Spleen (tissue), 11 donors: ENCODE data around the gene POLR1F. TPM values are rescaled to one million over a fixed set of nuclear protein-coding genes. Genes with fewer than 3 reads are reported as not detected.

Source experiments
- microRNA-seq, 3 donors: library from miRNA; unstranded; fragments of <30 nt; microRNA quantifications; one replicate each; pipeline versions ENCODE4 to v1.1.0, GENCODE V29; 2019 to 2020
- polyA plus RNA-seq, 3 donors: library from polyadenylated mRNA; stranded (reverse); fragments of 200-250 nt; gene quantifications; one replicate each; pipeline ENCODE4 v1.2.1, GENCODE V29; 2013
- small RNA-seq, 4 donors: library from RNA; depleted of rRNA; stranded (forward); fragments of <200 nt; gene quantifications; one replicate each; pipeline ENCODE3, GENCODE V24; 2016
- total RNA-seq, 7 donors: library from RNA; depleted of rRNA in 3 of 7; stranded (reverse); fragments of >200 nt in 3 of 7; fragmentation: NEBNext Ultra II Directional in 4 of 7; extraction: Animal tissue kit (Norgen Biotek cat#: 25700) in 4 of 7; gene quantifications; one replicate each; pipeline versions ENCODE4 v1.1.0 to v1.2.1, GENCODE V29; 2016 to 2021
- donor health status: healthy with polysubstance abuse.
- donor health status: DM: no; HTN: no; CAD: no; lungs with moderate emphysema.
- donor health status: DM: no; HTN: no; CAD: no.
- donor health status: Bipolar disorder and iron deficiency.
- donor health status: healthy.
- donor health status: DM: no; HTN: no; CAD: no.
- donor health status: DM: yes; HTN: yes; CAD: no.

The POLR1F gene
- total and polyA plus RNA-seq, 10 donors: 7.1 to 24.4 (median 13.1) TPM

Small RNA genes lying within 50 kb of the gene (microRNA-seq; reads per million reads assigned to microRNA genes)
- gene MIR3146: 0 to 0.72 (median 0.28) reads per million in 3 donors

Small RNA genes lying within 50 kb of the gene (small RNA-seq; reads per million reads assigned to genes)
- gene MIR3146: 0 reads per million in 4 donors

Other genes starting within 250 kb of the POLR1F start
- not detected for gene TMEM196, start 64.6 kb upstream of the POLR1F start, total RNA-seq
- gene TMEM196, start 64.6 kb upstream of the POLR1F start, polyA plus RNA-seq: under 1 TPM in 1 of 3 donors, not detected in 2; 0.08 TPM